GM19099 (cell line): ENCODE results near the gene AUTS2.

Source experiments
- POLR2A ChIP-seq: IDR thresholded peaks from 3 replicates; pipeline ENCODE4 v1.6.1; 2011; ENCODE audit warnings: low read depth; ENCODE audit not compliant: insufficient read length; ENCODE audit errors: extremely low read depth

The AUTS2 gene

GRCh38 chr7:70446448-70447143, 848.3 kb downstream of the AUTS2 start:
- TF ChIP-seq POLR2A = no peak

GRCh38 chr7:70448312-70448906, 850.1 kb downstream of the AUTS2 start:
- TF ChIP-seq POLR2A = no peak

DNA sequence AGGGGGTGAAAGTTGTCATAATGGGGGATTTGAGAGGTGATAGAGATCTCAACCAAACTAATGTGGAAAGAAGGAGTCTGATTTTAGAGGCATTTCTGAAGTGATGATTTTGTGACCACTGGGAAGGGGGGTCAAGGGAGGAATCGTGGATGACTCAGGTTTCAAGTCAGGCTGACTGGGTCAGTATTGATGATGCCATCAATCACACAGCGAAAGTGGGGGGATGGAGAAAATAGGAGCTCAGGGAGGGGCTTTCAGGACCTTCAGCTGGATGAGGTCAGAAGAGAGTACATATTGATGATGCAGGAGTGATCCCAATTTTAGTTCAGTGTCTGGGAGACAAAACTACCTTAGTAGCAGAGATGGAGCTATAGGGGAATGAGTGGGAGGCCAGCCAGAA, 852.5 kb downstream of the AUTS2 start:
- no peak for TF ChIP-seq POLR2A

DNA sequence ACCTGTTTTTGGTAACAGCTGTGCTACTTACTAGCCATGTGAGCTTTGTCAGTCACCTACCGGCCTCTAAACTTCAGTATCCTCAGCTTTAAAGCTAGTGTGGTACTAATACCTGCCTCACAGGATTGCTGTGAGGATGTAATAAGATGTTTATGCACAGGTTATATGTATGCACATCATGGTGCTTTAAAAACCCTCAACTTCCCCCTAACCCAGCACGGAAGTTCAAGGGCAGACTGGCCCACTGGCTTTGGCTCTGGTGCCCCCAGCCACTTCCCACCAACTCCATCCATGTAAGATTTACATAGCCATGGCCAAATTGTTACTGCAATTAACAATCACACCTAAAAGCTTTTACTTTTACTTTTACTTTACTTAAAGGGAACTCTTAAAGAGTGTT, 857.6 kb downstream of the AUTS2 start:
- TF ChIP-seq POLR2A = no peak

- TF ChIP-seq POLR2A = no peak
Measured at GRCh38 chr7:70456719-70457118, 858.4 kb downstream of the AUTS2 start.

DNA sequence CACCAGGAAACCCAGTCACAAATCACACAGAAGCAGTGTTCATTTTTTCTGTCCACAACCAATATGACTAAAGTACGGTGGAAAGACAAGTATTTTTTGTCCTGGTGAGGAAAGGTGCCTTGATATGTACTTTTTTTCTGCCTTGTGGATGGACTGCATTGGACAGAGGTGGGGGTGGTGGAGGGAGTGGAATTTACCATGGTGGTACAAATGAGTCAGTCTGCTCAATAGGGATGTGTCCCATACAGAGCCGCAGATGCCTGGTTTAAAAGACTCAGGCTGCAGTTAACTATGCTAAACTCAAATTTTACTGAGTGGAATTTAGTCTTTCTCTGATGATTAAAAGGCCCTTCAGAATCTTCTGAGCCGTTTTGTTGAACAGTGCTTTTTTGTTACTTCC, 859.2 kb downstream of the AUTS2 start:
- no peak for TF ChIP-seq POLR2A

GRCh38 chr7:70457883-70458680, 859.8 kb downstream of the AUTS2 start:
- no peak for TF ChIP-seq POLR2A

GRCh38 chr7:70458745-70459144, 860.5 kb downstream of the AUTS2 start:
- no peak for TF ChIP-seq POLR2A

GRCh38 chr7:70459546-70459945, 861.3 kb downstream of the AUTS2 start:
- no peak for TF ChIP-seq POLR2A

DNA sequence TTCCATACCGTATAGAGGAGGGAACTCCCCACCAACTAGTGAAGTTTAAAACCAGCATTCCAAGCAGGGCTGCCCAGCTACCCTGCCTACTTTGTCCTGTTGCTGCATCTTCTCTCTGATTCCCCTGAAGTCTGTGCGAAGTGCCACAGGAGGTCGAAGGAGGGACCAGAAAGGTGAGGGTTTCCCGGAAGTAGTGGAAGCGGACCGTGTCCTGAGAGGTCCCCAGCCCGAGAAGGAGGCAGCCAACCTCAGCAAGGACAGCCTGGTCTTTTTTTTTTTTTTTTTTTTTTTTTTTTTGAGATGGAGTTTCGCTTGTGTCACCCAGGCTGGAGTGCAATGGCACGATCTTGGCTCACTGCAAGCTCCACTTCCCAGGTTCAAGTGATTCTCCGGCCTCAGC, 861.8 kb downstream of the AUTS2 start:
- no peak for TF ChIP-seq POLR2A

DNA sequence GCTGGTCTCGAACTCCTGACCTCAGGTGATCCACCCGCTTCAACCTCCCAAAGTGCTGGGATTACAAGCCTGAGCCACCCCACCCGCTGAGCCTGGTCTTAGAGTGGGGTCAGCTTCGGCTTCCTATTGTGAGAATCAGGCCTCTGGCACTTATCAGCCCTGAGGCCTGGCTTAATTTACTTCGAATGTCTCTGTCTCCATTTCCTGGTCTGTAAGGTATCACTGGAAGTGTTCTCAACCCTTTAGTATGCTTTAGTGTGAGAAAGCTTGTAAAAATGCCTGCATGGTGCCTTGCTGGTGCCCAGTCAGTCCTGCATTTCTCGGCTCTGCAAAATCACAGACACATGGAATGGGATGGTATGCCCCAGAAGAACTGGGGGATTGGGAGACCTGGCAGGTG, 862.3 kb downstream of the AUTS2 start:
- TF ChIP-seq POLR2A = no peak

GRCh38 chr7:70463352-70463938, 865.2 kb downstream of the AUTS2 start:
- TF ChIP-seq POLR2A = no peak

DNA sequence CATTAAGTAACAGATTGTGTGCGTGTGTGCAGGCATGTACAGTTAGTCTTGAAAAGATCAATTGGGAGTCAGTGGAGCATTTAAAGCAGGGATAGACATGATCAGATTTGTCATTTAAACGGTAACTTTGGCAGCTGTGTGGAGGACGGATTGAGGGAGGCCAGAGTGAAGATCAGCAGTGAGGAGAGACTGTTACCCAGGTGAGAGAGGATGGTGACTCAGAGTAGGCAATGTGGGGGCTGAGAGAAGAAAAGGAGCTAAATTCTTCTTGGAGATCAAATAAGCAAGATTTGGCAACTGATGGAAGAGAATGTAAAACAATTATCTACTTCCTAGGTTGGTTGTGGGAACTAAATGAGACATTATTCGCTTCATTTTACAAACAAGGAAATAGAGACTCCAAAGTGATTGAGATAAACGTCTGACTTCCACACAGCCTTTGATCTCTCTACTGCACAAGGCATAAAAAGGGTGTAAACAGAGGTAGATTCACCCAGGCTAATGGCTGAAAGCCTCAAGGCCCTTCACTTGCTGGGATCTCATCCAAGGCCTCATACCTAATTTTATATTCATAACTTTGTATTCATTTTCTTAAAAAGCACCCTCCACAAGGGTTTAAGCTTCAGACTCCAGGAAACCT, 868.6 kb downstream of the AUTS2 start:
- TF ChIP-seq POLR2A = no peak

GRCh38 chr7:70470746-70471145, 872.5 kb downstream of the AUTS2 start:
- no peak for TF ChIP-seq POLR2A

DNA sequence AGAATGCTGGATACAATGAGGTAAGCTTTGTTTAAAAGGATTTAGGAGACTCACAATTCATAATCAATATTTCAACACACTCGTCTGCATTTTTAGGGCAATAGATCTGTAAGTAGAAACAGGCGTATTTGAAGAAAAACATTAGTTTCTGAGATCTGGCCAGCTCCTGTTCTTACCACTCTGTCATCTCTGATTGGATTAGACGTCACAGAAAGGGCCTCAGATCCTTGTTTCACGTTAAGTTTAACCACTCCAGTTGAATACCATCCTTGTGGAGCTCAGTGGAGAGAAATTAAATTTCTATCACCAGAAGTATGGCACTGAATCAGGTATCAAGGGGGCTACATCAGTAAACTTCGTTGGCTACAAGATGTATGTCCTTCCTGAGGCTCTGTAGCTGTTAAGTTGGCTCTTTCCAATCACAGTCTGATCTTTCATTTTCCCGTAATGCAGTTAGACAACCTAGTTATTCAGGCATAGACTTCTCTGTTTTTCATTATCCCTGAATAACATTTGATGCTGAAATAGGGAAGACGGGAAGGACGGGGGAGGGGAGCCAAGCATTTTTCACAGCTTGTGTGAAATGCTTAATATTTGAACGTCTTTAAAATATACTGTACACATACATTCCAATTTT, 874.4 kb downstream of the AUTS2 start:
- TF ChIP-seq POLR2A = no peak
